ENCODE measurements around the gene SEL1L. TPM values are rescaled to one million over a fixed set of nuclear protein-coding genes. Genes with fewer than 3 reads are reported as not detected.
"Not testable (repeated sequence)": the region's sequence is repeated elsewhere in the genome, so short reads cannot be mapped to it uniquely, and the experiment has no call there.

The SEL1L gene
- total RNA-seq, 1 donor from 2014 or later, result 55.4 TPM

DNA sequence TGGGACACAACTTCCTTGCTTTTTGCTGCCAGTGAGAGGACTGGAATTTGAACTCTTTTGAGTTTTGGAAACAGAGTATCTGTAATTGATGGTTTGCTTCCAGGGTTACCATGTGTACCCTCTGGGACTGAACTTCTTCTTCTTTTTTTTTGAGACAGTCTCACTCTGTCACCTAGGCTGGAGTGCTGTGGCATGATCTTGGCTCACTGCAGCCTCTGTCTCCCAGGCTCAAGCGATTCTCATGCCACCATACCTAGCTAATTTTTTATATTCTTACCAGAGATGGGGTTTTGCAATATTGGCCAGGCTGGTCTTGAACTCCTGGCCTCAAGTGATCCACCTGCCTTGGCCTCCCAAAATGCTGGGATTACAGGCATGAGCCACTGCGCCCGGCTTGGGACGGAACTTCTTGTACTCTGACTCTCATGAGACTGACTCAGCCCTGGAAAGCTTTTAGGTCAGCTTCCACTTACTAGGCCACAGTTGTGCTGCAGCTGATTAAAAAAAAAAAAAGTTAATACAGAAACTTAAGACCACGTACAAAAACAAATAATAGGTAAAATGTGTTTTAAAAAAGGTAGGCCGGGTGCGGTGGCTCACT, 15.8 kb downstream of the SEL1L start:
- POLR2A ChIA-PET, result no interaction called here
- H3K36me3 Mint-ChIP-seq (ENCODE audit: low read depth), result peaks cover 86% of the 10 kb centered on the region
- intact Hi-C loops (cut with micrococcal nuclease), result no loop called here

GRCh38 chr14:81516986-81517797, 16.5 kb downstream of the SEL1L start:
- CTCF ChIA-PET, result interaction anchor here (0.6 kb wide), 1 partner anchor 345 kb away, joined by 3 read pairs; no protein-coding TSS in a partner anchor
- H3K36me3 Mint-ChIP-seq (ENCODE audit: low read depth), result peaks cover 85% of the 10 kb centered on the region
- peaks cover 16% of the 10 kb centered on the region for H3K4me1 Mint-ChIP-seq
- ATAC-seq (ENCODE audit: low read depth) (no peak), DNase-seq (no peak)
- POLR2A ChIA-PET, result no interaction called here
- no peaks in the 10 kb centered on the region for H3K27me3 Mint-ChIP-seq
- intact Hi-C loops (cut with micrococcal nuclease), result no loop called here
- H3K4me3 Mint-ChIP-seq, result no peak overlapping the region
- no peaks in the 10 kb centered on the region for H3K9me3 Mint-ChIP-seq
- TF ChIP-seq, protein P1, sequence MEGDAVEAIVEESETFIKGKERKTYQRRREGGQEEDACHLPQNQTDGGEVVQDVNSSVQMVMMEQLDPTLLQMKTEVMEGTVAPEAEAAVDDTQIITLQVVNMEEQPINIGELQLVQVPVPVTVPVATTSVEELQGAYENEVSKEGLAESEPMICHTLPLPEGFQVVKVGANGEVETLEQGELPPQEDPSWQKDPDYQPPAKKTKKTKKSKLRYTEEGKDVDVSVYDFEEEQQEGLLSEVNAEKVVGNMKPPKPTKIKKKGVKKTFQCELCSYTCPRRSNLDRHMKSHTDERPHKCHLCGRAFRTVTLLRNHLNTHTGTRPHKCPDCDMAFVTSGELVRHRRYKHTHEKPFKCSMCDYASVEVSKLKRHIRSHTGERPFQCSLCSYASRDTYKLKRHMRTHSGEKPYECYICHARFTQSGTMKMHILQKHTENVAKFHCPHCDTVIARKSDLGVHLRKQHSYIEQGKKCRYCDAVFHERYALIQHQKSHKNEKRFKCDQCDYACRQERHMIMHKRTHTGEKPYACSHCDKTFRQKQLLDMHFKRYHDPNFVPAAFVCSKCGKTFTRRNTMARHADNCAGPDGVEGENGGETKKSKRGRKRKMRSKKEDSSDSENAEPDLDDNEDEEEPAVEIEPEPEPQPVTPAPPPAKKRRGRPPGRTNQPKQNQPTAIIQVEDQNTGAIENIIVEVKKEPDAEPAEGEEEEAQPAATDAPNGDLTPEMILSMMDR (IDR thresholded peaks at IDR 0.05), result no peak
- no peak overlapping the region for H3K27ac Mint-ChIP-seq

More for the DNA sequence above, 15.8 kb downstream of the SEL1L start:
- TF ChIP-seq, protein P1 (IDR thresholded peaks at IDR 0.05), result no peak
- H3K27ac Mint-ChIP-seq, result no peak overlapping the region
- ATAC-seq (ENCODE audit: low read depth), result no peak
- no peaks in the 10 kb centered on the region for H3K9me3 Mint-ChIP-seq
- H3K4me3 Mint-ChIP-seq, result no peak overlapping the region
- DNase-seq, result no peak
- CTCF ChIA-PET, result interaction anchor here (0.6 kb wide), 1 partner anchor 345 kb away, joined by 3 read pairs; no protein-coding TSS in a partner anchor
- no peaks in the 10 kb centered on the region for H3K27me3 Mint-ChIP-seq
- H3K4me1 Mint-ChIP-seq, result peaks cover 14% of the 10 kb centered on the region

DNA sequence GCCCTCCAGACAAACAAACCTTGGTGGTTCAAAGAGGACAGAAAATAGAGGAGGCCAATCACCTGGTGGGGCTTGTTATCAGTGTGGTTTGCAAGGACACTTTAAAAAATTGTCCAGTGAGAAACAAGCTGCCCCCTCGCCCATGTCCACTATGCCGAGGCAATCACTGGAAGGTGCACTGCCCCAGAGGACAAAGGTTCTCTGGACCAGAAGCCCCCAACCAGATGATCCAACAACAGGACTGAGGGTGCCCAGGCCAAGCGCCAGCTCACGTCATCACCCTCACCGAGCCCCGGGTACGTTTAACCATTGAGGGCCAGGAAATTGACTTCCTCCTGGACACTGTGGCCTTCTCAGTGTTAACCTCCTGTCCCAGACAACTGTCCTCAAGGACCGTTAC, 17.7 kb downstream of the SEL1L start:
- H3K4me3 Mint-ChIP-seq; H3K27me3 Mint-ChIP-seq; DNase-seq; ATAC-seq (ENCODE audit: low read depth); H3K9me3 Mint-ChIP-seq; intact Hi-C loops (cut with micrococcal nuclease); POLR2A ChIA-PET; CTCF ChIA-PET; H3K27ac Mint-ChIP-seq: not testable (repeated sequence)
- peaks cover 18% of the 10 kb centered on the region for H3K4me1 Mint-ChIP-seq
- H3K36me3 Mint-ChIP-seq (ENCODE audit: low read depth), result peaks cover 84% of the 10 kb centered on the region

GRCh38 chr14:81512826-81513225, 20.8 kb downstream of the SEL1L start:
- peaks cover 86% of the 10 kb centered on the region for H3K36me3 Mint-ChIP-seq (ENCODE audit: low read depth)

DNA sequence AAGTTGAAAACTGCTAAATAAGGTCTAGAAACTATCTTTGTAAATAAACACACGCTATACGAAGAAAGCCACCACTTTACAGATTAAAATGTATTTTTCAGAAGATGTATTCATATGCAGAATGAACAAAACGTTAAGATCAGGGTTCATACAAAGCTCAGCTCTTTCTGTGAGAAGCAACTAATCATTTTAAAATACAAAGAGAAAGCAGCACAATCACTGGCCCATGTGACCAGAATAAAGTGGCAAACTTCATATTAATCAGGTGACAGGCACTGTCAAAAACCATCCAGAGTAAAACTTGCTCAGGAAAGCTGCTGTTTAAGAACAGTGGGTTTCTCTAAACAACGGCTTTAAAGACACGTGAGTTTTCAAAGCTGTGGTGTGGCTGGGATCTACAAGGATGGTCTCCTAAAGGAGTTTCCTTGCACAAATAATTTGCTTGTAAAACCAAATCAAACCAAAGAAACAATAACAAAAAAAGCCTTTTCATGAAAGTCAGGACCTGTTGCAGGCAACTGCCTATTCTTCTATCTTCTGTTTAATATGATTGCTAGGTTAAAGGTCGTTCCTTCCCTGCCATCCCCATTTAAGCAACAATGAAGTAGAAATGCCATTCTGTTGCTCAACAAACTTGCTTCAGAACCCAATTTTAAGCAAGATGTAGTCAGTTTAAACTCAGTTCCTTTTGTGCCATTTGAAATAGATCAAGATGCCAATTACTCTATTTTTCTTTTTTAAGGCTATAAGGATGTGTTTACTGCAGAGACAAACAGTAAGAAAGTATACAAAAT, 22.3 kb downstream of the SEL1L start:
- ATAC-seq (ENCODE audit: low read depth) (no peak), DNase-seq (no peak)
- Mint-ChIP-seq H3K9me3 (no peaks in the 10 kb centered on the region), H3K27ac (no peak overlapping the region), H3K36me3 (ENCODE audit: low read depth) (peaks cover 86% of the 10 kb centered on the region), H3K4me1 (peaks cover 7% of the 10 kb centered on the region), H3K4me3 (no peak overlapping the region), H3K27me3 (no peaks in the 10 kb centered on the region)
- intact Hi-C loops (cut with micrococcal nuclease), result no loop called here
- POLR2A ChIA-PET, result no interaction called here
- CTCF ChIA-PET, result no interaction called here
- TF ChIP-seq, protein P1 (IDR thresholded peaks at IDR 0.05), result no peak

More at GRCh38 chr14:81512826-81513225, 20.8 kb downstream of the SEL1L start:
- H3K27me3 Mint-ChIP-seq; CTCF ChIA-PET; H3K4me3 Mint-ChIP-seq; DNase-seq; H3K4me1 Mint-ChIP-seq; ATAC-seq (ENCODE audit: low read depth); H3K9me3 Mint-ChIP-seq; intact Hi-C loops (cut with micrococcal nuclease); H3K27ac Mint-ChIP-seq: not testable (repeated sequence)
- POLR2A ChIA-PET, result interaction anchor here (0.6 kb wide), 1 partner anchor 27 kb away, joined by 5 read pairs; no protein-coding TSS in a partner anchor
